ENCODE results near the gene IRF9. TPM values are rescaled to one million over a fixed set of nuclear protein-coding genes. Genes with fewer than 3 reads are reported as not detected.

Gene IRF9
- total RNA-seq, 1 experiment from 2014 or later = 27.6 TPM

DNA sequence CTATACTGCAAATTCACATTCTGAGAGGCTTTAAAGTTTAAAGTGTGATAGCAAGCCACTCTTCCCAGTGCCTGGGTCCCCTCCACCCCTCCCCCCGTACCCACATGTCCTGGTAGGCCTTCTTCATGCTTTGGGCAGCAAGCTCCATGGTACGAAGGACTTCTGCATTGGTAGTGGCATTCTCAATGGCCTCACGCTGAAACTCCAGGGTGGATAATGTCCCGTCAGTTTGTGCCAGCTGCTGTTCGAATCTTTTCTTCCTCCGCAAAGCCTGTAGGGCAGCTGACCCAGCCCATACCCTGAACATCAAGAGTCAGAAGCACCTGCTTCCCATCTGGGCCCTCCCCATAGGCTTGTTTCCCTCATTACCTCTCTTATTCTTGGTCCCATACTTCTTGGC is 50.2 kb downstream of the IRF9 start:
- Histone ChIP-seq H3K4me2 (ENCODE audit: insufficient read depth, insufficient read length, low read length) (no peak overlapping the region), H4K5ac (ENCODE audit: insufficient read length, low read depth, low read length) (no peak overlapping the region), H3T11ph (ENCODE audit: low read length) (no peak overlapping the region), H3K14ac (ENCODE audit: insufficient read depth, low read length) (no peak overlapping the region), H3K9me3 (ENCODE audit: control insufficient read depth, low read depth, low read length) (no peaks in the 10 kb centered on the region), H4K8ac (replicated peaks; ENCODE audit: insufficient read length, low read depth, low read length) (no peak overlapping the region), H4K91ac (ENCODE audit: insufficient read length, low read depth, low read length) (no peak overlapping the region), H2BK15ac (ENCODE audit: low read depth, low read length) (no peak overlapping the region), H2BK5ac (ENCODE audit: insufficient read length, low read length) (no peak overlapping the region), H3K27ac (ENCODE audit: insufficient read length, low read depth, low read length) (no peak overlapping the region), H4K20me1 (ENCODE audit: control insufficient read depth, insufficient read depth, insufficient read length) (no peaks in the 10 kb centered on the region), H3K9ac (ENCODE audit: extremely low read depth, insufficient read length, low read length) (no peak overlapping the region), H3K27me3 (ENCODE audit: insufficient read depth, low read length) (no peaks in the 10 kb centered on the region), H2AFZ (ENCODE audit: low read length) (no peak overlapping the region), H3K4me1 (ENCODE audit: insufficient read depth, low read length) (no peaks in the 10 kb centered on the region), H3K79me2 (ENCODE audit: insufficient read depth, low read length) (no peaks in the 10 kb centered on the region), H3K79me1 (ENCODE audit: insufficient read depth, low read depth, low read length, poor library complexity, severe bottlenecking) (no peaks in the 10 kb centered on the region), H3K23ac (ENCODE audit: insufficient read length, low read depth, low read length) (no peak overlapping the region), H3K4ac (ENCODE audit: low read depth, low read length) (no peak overlapping the region), H2BK20ac (ENCODE audit: low read depth, low read length, poor library complexity, severe bottlenecking) (no peak overlapping the region), H3K18ac (ENCODE audit: insufficient read length, low read depth, low read length) (no peak overlapping the region), H2AK5ac (ENCODE audit: insufficient read length, low read length) (no peak overlapping the region), H3K56ac (ENCODE audit: insufficient read length, low read depth, low read length) (no peak overlapping the region), H3K23me2 (ENCODE audit: insufficient read length, low read depth, low read length, poor library complexity, severe bottlenecking) (peaks cover 11% of the 10 kb centered on the region), H2BK120ac (ENCODE audit: low read depth, low read length, poor library complexity, severe bottlenecking) (no peak overlapping the region), H2BK12ac (ENCODE audit: insufficient read length, low read depth, low read length) (no peak overlapping the region)
- no CpG with 5 or more reads among the region's 6 CpGs for WGBS (ENCODE audit: extremely low coverage, insufficient read length, low lambda C conversion rate)
- TF ChIP-seq, protein P1, sequence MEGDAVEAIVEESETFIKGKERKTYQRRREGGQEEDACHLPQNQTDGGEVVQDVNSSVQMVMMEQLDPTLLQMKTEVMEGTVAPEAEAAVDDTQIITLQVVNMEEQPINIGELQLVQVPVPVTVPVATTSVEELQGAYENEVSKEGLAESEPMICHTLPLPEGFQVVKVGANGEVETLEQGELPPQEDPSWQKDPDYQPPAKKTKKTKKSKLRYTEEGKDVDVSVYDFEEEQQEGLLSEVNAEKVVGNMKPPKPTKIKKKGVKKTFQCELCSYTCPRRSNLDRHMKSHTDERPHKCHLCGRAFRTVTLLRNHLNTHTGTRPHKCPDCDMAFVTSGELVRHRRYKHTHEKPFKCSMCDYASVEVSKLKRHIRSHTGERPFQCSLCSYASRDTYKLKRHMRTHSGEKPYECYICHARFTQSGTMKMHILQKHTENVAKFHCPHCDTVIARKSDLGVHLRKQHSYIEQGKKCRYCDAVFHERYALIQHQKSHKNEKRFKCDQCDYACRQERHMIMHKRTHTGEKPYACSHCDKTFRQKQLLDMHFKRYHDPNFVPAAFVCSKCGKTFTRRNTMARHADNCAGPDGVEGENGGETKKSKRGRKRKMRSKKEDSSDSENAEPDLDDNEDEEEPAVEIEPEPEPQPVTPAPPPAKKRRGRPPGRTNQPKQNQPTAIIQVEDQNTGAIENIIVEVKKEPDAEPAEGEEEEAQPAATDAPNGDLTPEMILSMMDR (conservative IDR thresholded peaks at IDR 0.05) = no peak
- Mint-ChIP-seq H3K4me3 (0 out of 5 replicates have a peak overlapping the region, but pooled peaks of 1 of the 2 experiments have one; percentile 96), H3K27me3 (ENCODE audit: low read depth) (no peaks in the 10 kb centered on the region; the same call in 1 of the 2 replicates), H3K9me3 (no peaks in the 10 kb centered on the region; a peak in 1 of 5 replicates), H3K27ac (no peak overlapping the region), H3K36me3 (ENCODE audit: insufficient read depth in 1 of 3, low read depth in 3 of 3) (peaks cover 23 to 50% (median 39%) of the 10 kb centered on the region in 3 experiments; a peak in 6 of 7 replicates), H3K4me1 (peaks cover 18 to 26% of the 10 kb centered on the region in 2 experiments)
- DNase-seq = no peak

Measured in H9 (cell line).